GM12878 (cell line): ENCODE results near the gene DISP2. TPM values are rescaled to one million over a fixed set of nuclear protein-coding genes. Genes with fewer than 3 reads are reported as not detected.

Source experiments
- ATAC-seq: fragments of 200-7000 bp; cut with Tn5 transposase; 3 replicates; pipeline ENCODE4 v1.9.1; 2020; ENCODE audit warnings: mild to moderate bottlenecking, moderate library complexity
- BruUV-seq: library from RNA; stranded (reverse); fragments of 400-500 nt; replicated peaks from 2 replicates; lab custom pipeline; 2021; lab: Mats Ljungman, UMichigan
- CTCF ChIA-PET: fragments of 300-600 bp; sonication (Branson Sonifier 250); formaldehyde crosslinking; extraction: SDS; loops from one replicate; lab custom pipeline; 2021; ENCODE audit warnings: inconsistent platforms; lab: Yijun Ruan, JAX
- POLR2A ChIA-PET: fragments of 350-600 bp; formaldehyde crosslinking; extraction: SDS; loops from one replicate; lab custom pipeline; 2021; ENCODE audit warnings: inconsistent platforms; lab: Charles Lee
- RAD21 ChIA-PET: fragments of 300-600 bp; sonication (Branson Sonifier 250); formaldehyde crosslinking; loops from one replicate; lab custom pipeline; 2023; ENCODE audit warnings: antibody characterized with exemption; ENCODE audit not compliant: unreplicated experiment; lab: Charles Lee
- SMC1A ChIA-PET: fragments of 300-600 bp; sonication (Branson Sonifier 250); formaldehyde crosslinking; loops from one replicate; lab custom pipeline; 2023; ENCODE audit not compliant: unreplicated experiment, uncharacterized antibody; lab: Charles Lee
- DNase-seq: peaks from one replicate; pipeline ENCODE4 v3.0.0-alpha.2; 2011; ENCODE audit warnings: low read depth, low spot score
- FAIRE-seq: peaks from 3 replicates; lab custom pipeline; 2011; peaks lifted over from hg19 to GRCh38; lab: Jason Lieb, UNC
- H2AFZ ChIP-seq: 2 replicates; pipeline ENCODE4 v1.6.0; 2011; ENCODE audit warnings: low read depth, low read length, control low read depth; ENCODE audit not compliant: control insufficient read depth
- H3K27ac ChIP-seq: 2 replicates; pipeline ENCODE4 v1.5.1; 2011; ENCODE audit warnings: control low read depth; ENCODE audit not compliant: control insufficient read depth, insufficient read depth
- H3K27me3 ChIP-seq, 2 experiments: replicated peaks in 1 of 2; 2 replicates each; pipeline versions ENCODE4 v1.6.0 to v1.6.1; 2011; ENCODE audit warnings: low read length in 1 of 2; ENCODE audit not compliant: control insufficient read depth in 2 of 2, insufficient read depth in 2 of 2
- H3K36me3 ChIP-seq, 2 experiments: 2 replicates each; pipeline ENCODE4 v1.5.1; 2011; ENCODE audit warnings: low read length in 1 of 2; ENCODE audit not compliant: control insufficient read depth in 2 of 2, insufficient read depth in 2 of 2
- H3K4me1 ChIP-seq: 2 replicates; pipeline ENCODE4 v1.6.1; 2011; ENCODE audit warnings: mild to moderate bottlenecking, low read length, moderate library complexity, mixed read lengths; ENCODE audit not compliant: control insufficient read depth, insufficient read depth
- H3K4me2 ChIP-seq: 2 replicates; pipeline ENCODE4 v1.6.0; 2011; ENCODE audit warnings: control low read depth; ENCODE audit not compliant: control insufficient read depth, insufficient read depth
- H3K4me3 ChIP-seq: fragments of 200-600 bp; sonication (generic); 2 replicates; pipeline ENCODE4 v1.5.1; 2016
- H3K79me2 ChIP-seq: 2 replicates; pipeline ENCODE4 v1.6.0; 2011; ENCODE audit warnings: low read length; ENCODE audit not compliant: control insufficient read depth, insufficient read depth
- H3K9ac ChIP-seq: 2 replicates; pipeline ENCODE4 v1.8.0; 2011; ENCODE audit warnings: low read length, control low read depth, mixed read lengths; ENCODE audit not compliant: control insufficient read depth, insufficient read depth
- H3K9me3 ChIP-seq: replicated peaks from 3 replicates; pipeline ENCODE4 v1.5.1; 2011; ENCODE audit warnings: mild to moderate bottlenecking, low read length; ENCODE audit not compliant: control insufficient read depth, insufficient read depth
- H4K20me1 ChIP-seq: 2 replicates; pipeline ENCODE4 v1.6.0; 2011; ENCODE audit not compliant: control insufficient read depth, insufficient read depth
- BCLAF1 ChIP-seq: fragments of 450-650 bp; IDR thresholded peaks from 2 replicates; pipeline ENCODE4 v1.6.1; 2017; ENCODE audit warnings: antibody characterized with exemption, mild to moderate bottlenecking, moderate library complexity
- CREB1 ChIP-seq: IDR thresholded peaks from 2 replicates; pipeline ENCODE4 v1.6.1; 2012; ENCODE audit warnings: low read depth, mild to moderate bottlenecking, inconsistent platforms
- EED ChIP-seq: sonication (generic); IDR thresholded peaks from 2 replicates; pipeline ENCODE4 v1.6.1; 2016; ENCODE audit warnings: antibody characterized with exemption, low read depth
- HDAC6 ChIP-seq: fragments of 200-600 bp; sonication (generic); IDR thresholded peaks from one replicate; pipeline ENCODE4 v1.8.0; 2017; ENCODE audit warnings: antibody characterized with exemption; ENCODE audit not compliant: unreplicated experiment
- MYB ChIP-seq: fragments of 150-350 bp; IDR thresholded peaks from 2 replicates; pipeline ENCODE4 v1.6.1; 2014; ENCODE audit warnings: mild to moderate bottlenecking, low read depth, low read length, borderline replicate concordance
- NBN ChIP-seq: fragments of 450-650 bp; IDR thresholded peaks from 2 replicates; pipeline ENCODE4 v1.6.1; 2016
- NR2C1 ChIP-seq: fragments of 450-650 bp; IDR thresholded peaks from 2 replicates; pipeline ENCODE4 v1.6.1; 2017; ENCODE audit warnings: antibody characterized with exemption, mild to moderate bottlenecking, moderate library complexity
- NR2F1 ChIP-seq: fragments of 450-650 bp; conservative IDR thresholded peaks from 2 replicates; pipeline ENCODE4 v1.6.1; 2017; ENCODE audit warnings: mild to moderate bottlenecking
- NRF1 ChIP-seq: conservative IDR thresholded peaks from 2 replicates; pipeline ENCODE4 v1.6.1; 2011; ENCODE audit warnings: mild to moderate bottlenecking, low read depth, low read length, improper control_type of control experiment
- RELA ChIP-seq: fragments of 450-650 bp; IDR thresholded peaks from 2 replicates; pipeline ENCODE4 v1.8.0; 2014; ENCODE audit warnings: borderline replicate concordance; ENCODE audit not compliant: partially characterized antibody
- ZNF592 ChIP-seq: fragments of 450-650 bp; IDR thresholded peaks from 2 replicates; pipeline ENCODE4 v1.6.1; 2017; ENCODE audit warnings: mild to moderate bottlenecking, moderate library complexity
- WGBS: methylation state at CpG from one replicate; pipeline ENCODE4 v1.1.6; 2016; ENCODE audit warnings: low lambda C conversion rate; ENCODE audit not compliant: insufficient replicate concordance, insufficient coverage; ENCODE audit errors: missing lambda C conversion rate; 5-methylcytosine and 5-hydroxymethylcytosine counted together
- in situ Hi-C: fragments of 300-500 bp; cut with MboI; formaldehyde crosslinking; loops from 9 replicates; pipeline ENCODE4 v1.14.3; 2018; ENCODE audit warnings: mixed read lengths
- intact Hi-C: fragments of 100-400 bp; cut with micrococcal nuclease; formaldehyde crosslinking; loops from one replicate; pipeline ENCODE4 v1.14.2; 2022; ENCODE audit not compliant: unreplicated experiment
- polyA plus RNA-seq, 11 experiments: library from polyadenylated mRNA; depleted of rRNA in 4 of 11; unstranded in 6 of 11; stranded (reverse) in 5 of 11; fragments of >200 nt; fragmentation: Nextera tagmentation in 4 of 11; fragmentation: Illumina TruSeq in 1 of 11; extraction: Ambion mirVana in 4 of 11; extraction: Trizol in 1 of 11; gene quantifications; 1 replicate in 1 of 11; 2 replicates in 10 of 11; pipeline versions ENCODE4 v1.2.1 to v1.2.3, GENCODE V29; 2011 to 2016; ENCODE audit warnings: inconsistent platforms in 2 of 11, missing spikeins in 2 of 11, low read depth in 1 of 11
- total RNA-seq, 4 experiments: library from RNA; depleted of rRNA in 3 of 4; stranded (reverse); fragments of >200 nt in 3 of 4; fragmentation: Illumina TruSeq in 1 of 4; extraction: Trizol in 1 of 4; gene quantifications; 2 replicates each; pipeline versions ENCODE4 v1.2.1 to v1.2.3, GENCODE V29; 2013 to 2021
- TF ChIP-seq, protein P1 (sequence below): fragments of 450-650 bp; IDR thresholded peaks from 2 replicates; pipeline ENCODE4 v1.6.1; 2017; ENCODE audit warnings: mild to moderate bottlenecking, moderate library complexity

Gene DISP2
- total and polyA plus RNA-seq, 10 of the 15 experiments (the other 5 are each of a cell fraction or from before 2014, with no cell fraction given) = under 0.01 to 0.20 (median 0.12) TPM; not detected in 7

GRCh38 chr15:40398413-40398873 is 40.4 kb downstream of the DISP2 start:
- no peak overlapping the region for H3K9ac ChIP-seq
- TF ChIP-seq RELA (no peak), HDAC6 (no peak), NR2F1 (0 out of 2 replicates have a peak, but pooled peaks have one; percentile 13), ZNF592 (no peak), EED (peak; percentile 47; the same call in 1 of the 2 replicates), MYB (no peak), NR2C1 (no peak), NBN (no peak), NRF1 (no peak), CREB1 (no peak), BCLAF1 (no peak)
- TF ChIP-seq, protein P1, sequence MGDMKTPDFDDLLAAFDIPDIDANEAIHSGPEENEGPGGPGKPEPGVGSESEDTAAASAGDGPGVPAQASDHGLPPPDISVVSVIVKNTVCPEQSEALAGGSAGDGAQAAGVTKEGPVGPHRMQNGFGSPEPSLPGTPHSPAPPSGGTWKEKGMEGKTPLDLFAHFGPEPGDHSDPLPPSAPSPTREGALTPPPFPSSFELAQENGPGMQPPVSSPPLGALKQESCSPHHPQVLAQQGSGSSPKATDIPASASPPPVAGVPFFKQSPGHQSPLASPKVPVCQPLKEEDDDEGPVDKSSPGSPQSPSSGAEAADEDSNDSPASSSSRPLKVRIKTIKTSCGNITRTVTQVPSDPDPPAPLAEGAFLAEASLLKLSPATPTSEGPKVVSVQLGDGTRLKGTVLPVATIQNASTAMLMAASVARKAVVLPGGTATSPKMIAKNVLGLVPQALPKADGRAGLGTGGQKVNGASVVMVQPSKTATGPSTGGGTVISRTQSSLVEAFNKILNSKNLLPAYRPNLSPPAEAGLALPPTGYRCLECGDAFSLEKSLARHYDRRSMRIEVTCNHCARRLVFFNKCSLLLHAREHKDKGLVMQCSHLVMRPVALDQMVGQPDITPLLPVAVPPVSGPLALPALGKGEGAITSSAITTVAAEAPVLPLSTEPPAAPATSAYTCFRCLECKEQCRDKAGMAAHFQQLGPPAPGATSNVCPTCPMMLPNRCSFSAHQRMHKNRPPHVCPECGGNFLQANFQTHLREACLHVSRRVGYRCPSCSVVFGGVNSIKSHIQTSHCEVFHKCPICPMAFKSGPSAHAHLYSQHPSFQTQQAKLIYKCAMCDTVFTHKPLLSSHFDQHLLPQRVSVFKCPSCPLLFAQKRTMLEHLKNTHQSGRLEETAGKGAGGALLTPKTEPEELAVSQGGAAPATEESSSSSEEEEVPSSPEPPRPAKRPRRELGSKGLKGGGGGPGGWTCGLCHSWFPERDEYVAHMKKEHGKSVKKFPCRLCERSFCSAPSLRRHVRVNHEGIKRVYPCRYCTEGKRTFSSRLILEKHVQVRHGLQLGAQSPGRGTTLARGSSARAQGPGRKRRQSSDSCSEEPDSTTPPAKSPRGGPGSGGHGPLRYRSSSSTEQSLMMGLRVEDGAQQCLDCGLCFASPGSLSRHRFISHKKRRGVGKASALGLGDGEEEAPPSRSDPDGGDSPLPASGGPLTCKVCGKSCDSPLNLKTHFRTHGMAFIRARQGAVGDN = no peak

More at GRCh38 chr15:40398413-40398873, 40.4 kb downstream of the DISP2 start:
- RAD21 ChIA-PET = interaction anchor here (1.4 to 2.1 kb wide), 3 partner anchors 9 to 42 kb away, joined by 3 to 15 read pairs (median 4); partner anchors contain the start of gene BAHD1
- intact Hi-C loops (no loop called here), in situ Hi-C loops (no loop called here)
- Histone ChIP-seq H3K4me3 (0 out of 2 replicates have a peak overlapping the region, but pooled peaks have one; percentile 26), H3K27me3 (no peaks in the 10 kb centered on the region), H4K20me1 (no peaks in the 10 kb centered on the region), H3K27ac (no peak overlapping the region), H3K4me1 (no peaks in the 10 kb centered on the region), H3K79me2 (no peaks in the 10 kb centered on the region), H2AFZ (no peak overlapping the region), H3K36me3 (no peaks in the 10 kb centered on the region; a peak in 1 of 4 replicates), H3K4me2 (peak overlapping the region; percentile 57), H3K9me3 (no peaks in the 10 kb centered on the region)
- DNase-seq (peak; percentile 58), FAIRE-seq (no peak), ATAC-seq (peak; percentile 93)
- 0% methylated on average over 4 of the region's 4 CpGs for WGBS
- CTCF ChIA-PET = interaction anchor here (0.6 to 1.9 kb wide), 16 partner anchors 9 to 679 kb away, joined by 3 to 12 read pairs (median 4); partner anchors contain the start of gene KNSTRN
- SMC1A ChIA-PET = interaction anchor here (0.8 to 2.0 kb wide), 8 partner anchors 9 to 296 kb away, joined by 3 to 29 read pairs (median 4); no protein-coding TSS in a partner anchor
- BruUV-seq = no TSS peak
- POLR2A ChIA-PET = interaction anchor here (0.7 to 2.4 kb wide), 6 partner anchors 9 to 15 kb away, joined by 3 to 8 read pairs (median 6); partner anchors contain the start of gene KNSTRN
